Measurements from ENCODE around the gene KLHDC4.
"Not testable (repeated sequence)": the region's sequence is repeated elsewhere in the genome, so short reads cannot be mapped to it uniquely, and the experiment has no call there.

The KLHDC4 gene

GRCh38 chr16:87784812-87785211 is 19.0 kb upstream of the KLHDC4 start:
- no peak for DNase-seq (ENCODE audit: low read depth)
- no peak overlapping the region for H3K4me3 ChIP-seq (ENCODE audit: low read depth, low read length)
- TF ChIP-seq, protein P1, sequence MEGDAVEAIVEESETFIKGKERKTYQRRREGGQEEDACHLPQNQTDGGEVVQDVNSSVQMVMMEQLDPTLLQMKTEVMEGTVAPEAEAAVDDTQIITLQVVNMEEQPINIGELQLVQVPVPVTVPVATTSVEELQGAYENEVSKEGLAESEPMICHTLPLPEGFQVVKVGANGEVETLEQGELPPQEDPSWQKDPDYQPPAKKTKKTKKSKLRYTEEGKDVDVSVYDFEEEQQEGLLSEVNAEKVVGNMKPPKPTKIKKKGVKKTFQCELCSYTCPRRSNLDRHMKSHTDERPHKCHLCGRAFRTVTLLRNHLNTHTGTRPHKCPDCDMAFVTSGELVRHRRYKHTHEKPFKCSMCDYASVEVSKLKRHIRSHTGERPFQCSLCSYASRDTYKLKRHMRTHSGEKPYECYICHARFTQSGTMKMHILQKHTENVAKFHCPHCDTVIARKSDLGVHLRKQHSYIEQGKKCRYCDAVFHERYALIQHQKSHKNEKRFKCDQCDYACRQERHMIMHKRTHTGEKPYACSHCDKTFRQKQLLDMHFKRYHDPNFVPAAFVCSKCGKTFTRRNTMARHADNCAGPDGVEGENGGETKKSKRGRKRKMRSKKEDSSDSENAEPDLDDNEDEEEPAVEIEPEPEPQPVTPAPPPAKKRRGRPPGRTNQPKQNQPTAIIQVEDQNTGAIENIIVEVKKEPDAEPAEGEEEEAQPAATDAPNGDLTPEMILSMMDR (IDR thresholded peaks at IDR 0.05; ENCODE audit: control insufficient read depth, extremely low read depth, insufficient read depth), result no peak

DNA sequence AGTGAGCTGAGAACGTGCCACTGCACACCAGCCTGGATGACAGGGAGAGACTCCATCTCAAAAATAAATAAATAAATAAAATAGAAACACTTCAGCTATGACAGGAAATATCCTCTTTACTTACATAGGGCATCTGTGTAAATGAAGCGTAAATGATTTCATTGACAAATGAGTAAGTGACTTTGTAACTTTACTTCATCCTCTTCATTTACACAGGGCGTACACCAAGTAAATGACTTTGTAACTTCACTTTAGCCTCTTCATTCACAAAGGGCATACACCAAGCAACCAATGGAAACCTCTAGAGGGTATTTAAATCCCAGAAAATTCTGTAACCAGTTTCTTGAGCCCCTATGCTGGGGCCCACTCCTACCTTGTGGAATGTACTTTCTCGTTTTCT is 16.2 kb upstream of the KLHDC4 start:
- DNase-seq (ENCODE audit: low read depth), result no peak
- H3K4me3 ChIP-seq (ENCODE audit: low read depth, low read length), result no peak overlapping the region
- TF ChIP-seq, protein P1 (IDR thresholded peaks at IDR 0.05; ENCODE audit: control insufficient read depth, extremely low read depth, insufficient read depth), result no peak

- TF ChIP-seq, protein P1 (IDR thresholded peaks at IDR 0.05; ENCODE audit: control insufficient read depth, extremely low read depth, insufficient read depth), result no peak
- DNase-seq (ENCODE audit: low read depth), result no peak
- H3K4me3 ChIP-seq (ENCODE audit: low read depth, low read length), result no peak overlapping the region
Measured at GRCh38 chr16:87780385-87780989, 14.7 kb upstream of the KLHDC4 start.

- H3K4me3 ChIP-seq (ENCODE audit: low read depth, low read length), result no peak overlapping the region
- peak; percentile 76 for DNase-seq (ENCODE audit: low read depth)
- TF ChIP-seq, protein P1 (IDR thresholded peaks at IDR 0.05; ENCODE audit: control insufficient read depth, extremely low read depth, insufficient read depth), result peak; percentile 96
Measured at GRCh38 chr16:87778830-87779579, 13.2 kb upstream of the KLHDC4 start.

DNA sequence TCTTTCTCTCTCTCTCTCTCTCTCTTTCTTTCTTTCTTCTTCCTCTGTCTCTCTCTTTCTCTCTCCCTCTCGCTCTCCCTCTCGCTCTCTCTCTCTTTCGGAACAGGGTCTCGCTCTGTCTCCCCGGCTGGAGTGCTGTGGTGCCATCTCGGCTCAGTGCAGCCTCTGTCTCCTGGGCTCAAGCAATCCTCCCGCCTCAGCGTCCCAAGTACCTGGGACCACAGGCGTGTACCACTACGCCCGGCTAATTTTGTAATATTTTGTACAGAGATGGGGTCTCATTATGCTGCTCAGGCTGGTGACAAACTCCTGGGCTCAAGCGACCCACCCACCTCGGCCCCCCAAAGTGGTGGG is 12.7 kb upstream of the KLHDC4 start:
- TF ChIP-seq, protein P1 (IDR thresholded peaks at IDR 0.05; ENCODE audit: control insufficient read depth, extremely low read depth, insufficient read depth), result no peak
- no peak for DNase-seq (ENCODE audit: low read depth)
- no peak overlapping the region for H3K4me3 ChIP-seq (ENCODE audit: low read depth, low read length)

- DNase-seq (ENCODE audit: low read depth); H3K4me3 ChIP-seq (ENCODE audit: low read depth, low read length): not testable (repeated sequence)
Measured at GRCh38 chr16:87773836-87774235, 8.1 kb upstream of the KLHDC4 start.

- not testable (repeated sequence) for DNase-seq (ENCODE audit: low read depth)
Measured at GRCh38 chr16:87767456-87767855, 1.7 kb upstream of the KLHDC4 start.

GRCh38 chr16:87766485-87766797 is 655 bp upstream of the KLHDC4 start:
- TF ChIP-seq, protein P1 (IDR thresholded peaks at IDR 0.05; ENCODE audit: control insufficient read depth, extremely low read depth, insufficient read depth), result no peak
- DNase-seq (ENCODE audit: low read depth), result no peak
- H3K4me3 ChIP-seq (ENCODE audit: low read depth, low read length), result peak overlapping the region; percentile 98

More at GRCh38 chr16:87767456-87767855, 1.7 kb upstream of the KLHDC4 start:
- H3K4me3 ChIP-seq (ENCODE audit: low read depth, low read length), result not testable (repeated sequence)

Measured in LNCaP clone FGC (cell line).